Body of pancreas (tissue), 4 donors: ENCODE measurements around the gene MND1. TPM values are rescaled to one million over a fixed set of nuclear protein-coding genes. Genes with fewer than 3 reads are reported as not detected.

Source experiments
- ATAC-seq: fragments of 150-250 bp; one replicate; pipeline ENCODE4 v1.9.1; 2016
- DNase-seq, 4 donors: peaks; one replicate each; pipeline ENCODE4 v3.0.0-alpha.2; 2019
- H3K27ac ChIP-seq, 4 donors: fragments of 200-600 bp; sonication (generic); 1 replicate in 3 of 4; 2 replicates in 1 of 4; pipeline versions ENCODE4 v1.5.1 to v1.6.1; 2016 to 2019; ENCODE audit warnings: mild to moderate bottlenecking in 1 of 4, mixed read lengths in 1 of 4, moderate library complexity in 1 of 4
- H3K27me3 ChIP-seq, 2 donors: fragments of 200-600 bp; sonication (generic); one replicate each; pipeline ENCODE4 v1.6.0; 2016; ENCODE audit warnings: mild to moderate bottlenecking in 1 of 2
- H3K36me3 ChIP-seq, 2 donors: fragments of 200-600 bp; sonication (generic); replicated peaks in 1 of 2; 2 replicates each; pipeline ENCODE4 v1.5.1; 2016; ENCODE audit warnings: low read depth in 2 of 2; ENCODE audit not compliant: insufficient read depth in 1 of 2
- H3K4me1 ChIP-seq: fragments of 200-600 bp; sonication (generic); one replicate; pipeline ENCODE4 v1.6.0; 2016
- H3K4me3 ChIP-seq, 2 donors: fragments of 200-600 bp; sonication (generic); 1 replicate in 1 of 2; 2 replicates in 1 of 2; pipeline ENCODE4 v1.5.1; 2016 to 2019
- H3K9me3 ChIP-seq, 3 donors: fragments of 200-600 bp; sonication (generic); 1 replicate in 2 of 3; 2 replicates in 1 of 3; pipeline ENCODE4 v1.5.1; 2016
- CTCF ChIP-seq, 7 experiments: fragments of 450-650 bp in 4 of 7; fragments of 200-600 bp in 3 of 7; sonication (generic) in 3 of 7; IDR thresholded peaks; one replicate each; pipeline ENCODE4 v1.5.1; 2016 to 2019; ENCODE audit warnings: antibody characterized with exemption in 7 of 7
- POLR2A ChIP-seq, 3 donors: fragments of 450-650 bp; IDR thresholded peaks; one replicate each; pipeline ENCODE4 v1.6.1; 2016; ENCODE audit warnings: antibody characterized with exemption in 3 of 3, mild to moderate bottlenecking in 2 of 3
- WGBS, 2 donors: methylation state at CpG; one replicate each; pipeline ENCODE4 v1.1.5; 2017; 5-methylcytosine and 5-hydroxymethylcytosine counted together
- intact Hi-C: fragments of 100-400 bp; cut with DNase I; formaldehyde crosslinking; loops from one replicate; pipeline ENCODE4 v1.15.1; 2023
- total RNA-seq, 2 donors: library from RNA; depleted of rRNA; stranded (reverse); fragments of >200 nt; gene quantifications; one replicate each; pipeline ENCODE4 v1.1.0, GENCODE V29; 2016

The MND1 gene
- total RNA-seq, 2 donors from 2014 or later: 1.0 TPM; not detected in 1

GRCh38 chr4:153440475-153440874 lies 96.0 kb downstream of the MND1 start:
- intact Hi-C loops: no loop called here
- ATAC-seq (no peak), DNase-seq (no peak)
- Histone ChIP-seq H3K27me3 (no peaks in the 10 kb centered on the region), H3K9me3 (no peaks in the 10 kb centered on the region), H3K27ac (no peak overlapping the region), H3K4me3 (no peak overlapping the region), H3K4me1 (no peaks in the 10 kb centered on the region), H3K36me3 (no peaks in the 10 kb centered on the region)
- WGBS, 2 donors: 86 to 92% methylated on average over 6 of the region's 6 CpGs
- no peak for TF ChIP-seq POLR2A (IDR thresholded peaks at IDR 0.05)
- no peak for TF ChIP-seq CTCF (IDR thresholded peaks at IDR 0.05)

GRCh38 chr4:153447175-153447905 lies 102.9 kb downstream of the MND1 start:
- peaks cover 8% of the 10 kb centered on the region for H3K4me1 ChIP-seq
- H3K27me3 ChIP-seq: no peaks in the 10 kb centered on the region
- H3K4me3 ChIP-seq: no peak overlapping the region
- 80 to 81% methylated on average over 5 of the region's 5 CpGs for WGBS, 2 donors
- intact Hi-C loops: no loop called here
- no peaks in the 10 kb centered on the region for H3K9me3 ChIP-seq
- ATAC-seq (no peak), DNase-seq (no peak)
- no peaks in the 10 kb centered on the region for H3K36me3 ChIP-seq
- H3K27ac ChIP-seq: no peak overlapping the region
- TF ChIP-seq CTCF (IDR thresholded peaks at IDR 0.05): no peak
- no peak for TF ChIP-seq POLR2A (IDR thresholded peaks at IDR 0.05)

- Histone ChIP-seq H3K4me3 (no peak overlapping the region), H3K27ac (no peak overlapping the region), H3K27me3 (no peaks in the 10 kb centered on the region), H3K4me1 (peaks cover 14% of the 10 kb centered on the region), H3K36me3 (no peaks in the 10 kb centered on the region), H3K9me3 (no peaks in the 10 kb centered on the region)
- 38 to 41% methylated on average over 10 of the region's 10 CpGs for WGBS, 2 donors
- TF ChIP-seq POLR2A (IDR thresholded peaks at IDR 0.05) (no peak), CTCF (IDR thresholded peaks at IDR 0.05) (no peak)
- DNase-seq: no peak
- ATAC-seq: no peak
- intact Hi-C loops: no loop called here
Measured at GRCh38 chr4:153448003-153448731, 103.7 kb downstream of the MND1 start.

- Histone ChIP-seq H3K4me3 (no peak overlapping the region), H3K27ac (no peak overlapping the region), H3K9me3 (no peaks in the 10 kb centered on the region), H3K4me1 (peaks cover 24% of the 10 kb centered on the region), H3K36me3 (no peaks in the 10 kb centered on the region), H3K27me3 (no peaks in the 10 kb centered on the region)
- no peak for DNase-seq
- TF ChIP-seq CTCF (IDR thresholded peaks at IDR 0.05) (no peak), POLR2A (IDR thresholded peaks at IDR 0.05) (no peak)
- 100% methylated on average over 1 of the region's 1 CpG for WGBS, 2 donors
- intact Hi-C loops: no loop called here
- no peak for ATAC-seq
Measured at GRCh38 chr4:153449338-153449737, 104.8 kb downstream of the MND1 start.
